HG03520 (cell line): ENCODE data around the gene PC.

ENCODE experiments used
- ATAC-seq: cut with Tn5 transposase; IDR thresholded peaks from one replicate; pipeline ENCODE4 v1.9.1; 2021; ENCODE audit warnings: mild to moderate bottlenecking, moderate library complexity; ENCODE audit not compliant: unreplicated experiment

PC gene

DNA sequence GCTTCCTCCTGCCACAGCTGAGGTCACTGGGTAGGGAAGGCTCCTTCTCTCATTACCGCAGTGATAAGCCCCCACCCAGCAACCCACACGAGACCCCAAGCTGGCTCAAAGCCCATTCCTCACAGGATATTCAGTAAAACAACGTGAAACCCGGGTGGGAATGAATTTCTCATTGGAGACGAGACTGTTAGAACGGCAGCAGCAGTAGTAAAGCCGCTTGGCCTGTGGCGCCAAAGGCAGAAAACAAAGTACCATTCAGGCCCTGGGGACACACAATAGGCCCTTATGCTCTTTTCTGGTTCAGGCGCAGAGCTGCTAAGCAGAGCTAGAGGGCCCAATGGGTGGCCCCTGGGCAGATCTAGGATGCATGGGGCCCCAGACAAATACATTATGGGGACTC is 45.3 kb downstream of the PC start:
- no peak for ATAC-seq

- no peak for ATAC-seq
Measured at GRCh38 chr11:66912361-66912760, 45.8 kb downstream of the PC start.

DNA sequence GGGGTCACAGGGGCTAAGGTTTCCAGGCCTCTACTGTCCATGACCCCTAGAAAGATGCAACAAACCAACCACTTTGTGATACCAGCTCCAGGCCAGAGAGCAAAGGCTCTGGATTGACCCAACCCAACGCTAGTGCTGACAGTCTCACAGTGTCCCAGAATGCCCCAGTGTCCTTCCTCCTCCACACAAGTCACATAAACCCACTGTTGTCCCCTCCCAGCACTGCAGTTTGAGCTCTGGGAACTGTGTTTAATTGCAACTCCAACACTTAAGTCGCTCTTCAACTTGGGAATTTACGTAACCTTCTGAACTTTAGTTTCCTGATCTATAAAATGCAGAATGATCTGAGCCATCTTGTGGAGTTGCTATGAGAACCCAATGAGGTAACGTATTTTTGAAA is 47.5 kb downstream of the PC start:
- no peak for ATAC-seq

GRCh38 chr11:66910016-66910415 is 48.2 kb downstream of the PC start:
- no peak for ATAC-seq

DNA sequence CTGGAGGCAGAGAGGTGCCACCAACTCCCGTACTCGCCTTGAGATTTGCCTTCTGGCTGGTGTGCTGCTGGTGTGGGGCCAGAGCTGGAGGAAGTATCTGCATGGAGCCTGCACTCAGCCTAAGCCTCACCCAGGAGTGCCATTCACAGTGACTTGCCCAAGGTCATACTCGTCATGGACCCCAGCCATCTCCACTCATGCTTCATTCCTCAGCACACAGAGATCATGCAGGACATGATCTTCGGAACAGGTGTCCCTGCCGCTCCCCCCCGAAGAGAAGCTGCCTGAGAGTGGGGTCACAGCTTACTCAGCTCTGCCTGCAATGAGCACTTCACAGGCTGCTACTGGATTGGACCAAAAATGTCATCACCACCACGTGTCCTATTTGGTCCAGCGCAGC is 49.0 kb downstream of the PC start:
- ATAC-seq, result no peak

DNA sequence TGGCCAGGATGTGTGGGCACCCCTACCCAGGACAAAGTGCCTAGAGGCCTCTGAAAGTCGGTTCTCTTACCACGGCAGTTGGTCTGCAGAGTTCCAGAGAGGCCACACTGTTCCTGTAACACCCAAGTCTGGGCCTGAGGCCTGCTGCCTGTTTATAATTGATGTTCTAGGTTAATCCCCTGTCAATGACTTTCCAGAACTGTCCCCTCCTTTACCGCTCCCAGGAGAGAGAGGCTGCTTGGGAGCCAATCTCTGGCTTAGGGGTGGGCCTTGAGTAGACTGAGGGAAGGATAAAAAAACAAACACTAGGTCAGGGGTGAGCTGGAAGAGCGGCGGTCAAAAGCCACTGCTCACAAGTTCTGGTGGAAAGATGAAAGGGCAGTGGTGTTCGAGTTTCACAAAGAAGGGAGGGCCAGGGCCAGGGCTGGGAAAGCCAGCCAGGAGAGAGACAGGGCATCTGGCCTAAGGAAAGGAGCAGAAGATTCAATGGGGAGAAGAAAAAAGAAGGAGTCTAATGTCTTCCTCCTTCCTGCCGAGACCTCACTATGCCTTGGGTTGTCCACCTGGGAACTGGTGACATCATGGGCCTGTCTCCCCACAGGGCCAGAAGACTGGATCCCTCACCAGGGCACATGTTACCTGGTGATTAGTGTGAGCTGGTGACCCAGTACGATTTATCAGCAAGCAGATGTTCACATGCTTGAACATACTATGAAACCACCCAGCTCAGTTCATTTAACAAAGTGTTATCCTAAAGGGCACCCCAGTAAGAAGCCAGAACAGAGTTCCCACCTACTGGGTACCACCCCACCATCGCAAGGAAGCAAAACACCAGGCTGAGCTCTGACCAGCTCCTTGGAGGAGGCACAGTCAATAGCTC is 50.2 kb downstream of the PC start:
- no peak for ATAC-seq

GRCh38 chr11:66906061-66906733 is 52.0 kb downstream of the PC start:
- no peak for ATAC-seq

- ATAC-seq, result no peak
Measured at GRCh38 chr11:66905631-66906030, 52.6 kb downstream of the PC start.

- ATAC-seq, result no peak
Measured at GRCh38 chr11:66904981-66905521, 53.1 kb downstream of the PC start.

- no peak for ATAC-seq
Measured at GRCh38 chr11:66904561-66904960, 53.6 kb downstream of the PC start.

- ATAC-seq, result no peak
Measured at GRCh38 chr11:66904055-66904454, 54.1 kb downstream of the PC start.

- no peak for ATAC-seq
Measured at GRCh38 chr11:66902486-66903177, 55.6 kb downstream of the PC start.

GRCh38 chr11:66901964-66902390 is 56.2 kb downstream of the PC start:
- no peak for ATAC-seq

GRCh38 chr11:66894141-66894540 is 64.0 kb downstream of the PC start:
- no peak for ATAC-seq

GRCh38 chr11:66892911-66893310 is 65.3 kb downstream of the PC start:
- ATAC-seq, result no peak

- ATAC-seq, result peak; percentile 78
Measured at GRCh38 chr11:66891851-66892660, 66.1 kb downstream of the PC start.

GRCh38 chr11:66889960-66890359 is 68.2 kb downstream of the PC start:
- ATAC-seq, result no peak

DNA sequence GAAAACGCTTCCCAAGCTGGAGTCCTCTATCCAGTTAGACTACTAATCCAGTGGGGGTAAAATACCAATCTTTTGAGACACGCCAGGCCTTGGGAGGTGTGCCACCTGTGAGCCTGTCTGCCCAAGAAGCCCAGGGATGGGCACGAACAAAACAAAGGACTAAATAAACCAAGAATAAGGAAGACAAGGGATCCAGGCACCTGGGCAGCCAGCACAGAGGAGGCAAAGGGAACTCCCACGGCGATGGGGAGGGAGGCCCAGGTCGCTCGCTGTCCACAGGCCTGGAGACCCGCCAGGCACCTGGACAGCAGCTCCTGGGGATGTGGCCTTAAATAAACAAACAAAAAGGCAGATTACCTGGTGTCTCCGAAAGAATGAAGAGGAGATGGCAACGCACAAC is 69.9 kb downstream of the PC start:
- ATAC-seq, result no peak

DNA sequence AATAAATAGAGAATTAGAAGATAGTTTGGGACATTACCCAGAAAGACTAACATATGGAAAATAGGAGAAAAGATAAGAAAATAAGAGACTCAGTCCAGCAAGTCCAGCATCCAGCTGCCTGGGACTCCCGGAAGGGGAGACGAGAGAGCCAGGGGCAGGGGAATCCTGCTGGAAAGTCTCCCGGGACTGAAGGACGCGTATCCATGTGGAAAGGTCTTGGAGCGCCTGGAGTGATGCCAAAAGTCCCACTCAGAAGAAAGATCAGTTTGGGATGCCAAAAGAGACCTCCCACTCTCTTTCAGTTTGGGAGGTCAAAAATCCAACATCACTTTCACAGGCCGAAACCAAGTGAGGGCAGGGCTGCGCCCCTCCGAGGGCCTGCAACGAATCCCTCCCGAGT is 70.7 kb downstream of the PC start:
- ATAC-seq, result no peak

- no peak for ATAC-seq
Measured at GRCh38 chr11:66886671-66887221, 71.4 kb downstream of the PC start.
